Measurements from ENCODE around the gene FAM25G. TPM values are rescaled to one million over a fixed set of nuclear protein-coding genes. Genes with fewer than 3 reads are reported as not detected.
A peak's percentile ranks its signal among the peaks of the same experiment; 100 is the strongest.
"Not testable (repeated sequence)": the region's sequence is repeated elsewhere in the genome, so short reads cannot be mapped to it uniquely, and the experiment has no call there.

Gene FAM25G
- total RNA-seq, 2 donors from 2014 or later, result not detected

DNA sequence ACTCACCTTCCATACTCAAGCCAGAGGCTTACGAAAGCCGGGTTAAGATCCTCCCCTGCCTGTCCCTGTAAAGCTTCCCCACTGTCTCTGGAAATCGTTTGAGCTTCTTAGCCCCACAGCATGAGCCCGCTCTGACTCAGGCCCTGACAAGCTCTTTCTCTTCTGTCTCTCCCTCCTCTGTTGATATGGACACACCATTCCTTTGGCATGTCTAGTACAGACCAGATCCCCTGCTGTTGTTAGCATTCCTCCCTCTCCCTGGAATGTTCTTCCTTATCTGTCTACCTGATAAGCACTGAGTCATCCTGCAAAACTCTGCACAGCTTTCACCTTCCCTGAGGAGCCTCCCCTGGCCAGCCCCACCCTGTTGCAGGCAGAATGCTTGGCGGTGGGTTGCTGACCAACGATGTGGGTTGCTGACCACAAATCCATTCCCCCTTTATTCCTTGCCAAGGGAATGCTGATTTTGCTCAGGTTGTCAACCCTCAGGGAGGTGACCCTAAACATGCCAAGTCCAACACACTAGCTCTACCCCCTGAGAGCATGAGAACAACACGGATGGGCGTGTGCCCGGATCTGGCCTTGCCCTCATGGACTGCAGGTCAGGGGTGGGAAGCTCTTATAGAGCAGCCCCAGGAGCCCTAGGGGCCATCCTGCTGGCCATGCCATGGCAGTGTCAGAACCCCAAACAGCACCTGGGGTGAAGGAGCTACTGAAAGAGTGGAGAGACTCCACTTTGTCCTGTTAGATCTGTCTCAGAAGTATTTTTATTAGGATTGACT, 28.7 kb downstream of the FAM25G start:
- H3K4me3 ChIP-seq; DNase-seq; H3K36me3 ChIP-seq (replicated peaks in 1 of 2; ENCODE audit: insufficient read depth in 1 of 2, low read depth in 2 of 2); H3K9me3 ChIP-seq; intact Hi-C loops (cut with DNase I); H3K4me1 ChIP-seq; H3K27me3 ChIP-seq; H3K27ac ChIP-seq: not testable (repeated sequence)
- WGBS, 2 donors, result no CpG with 5 or more reads among the region's 9 CpGs
- peak; percentile 68 for ATAC-seq

DNA sequence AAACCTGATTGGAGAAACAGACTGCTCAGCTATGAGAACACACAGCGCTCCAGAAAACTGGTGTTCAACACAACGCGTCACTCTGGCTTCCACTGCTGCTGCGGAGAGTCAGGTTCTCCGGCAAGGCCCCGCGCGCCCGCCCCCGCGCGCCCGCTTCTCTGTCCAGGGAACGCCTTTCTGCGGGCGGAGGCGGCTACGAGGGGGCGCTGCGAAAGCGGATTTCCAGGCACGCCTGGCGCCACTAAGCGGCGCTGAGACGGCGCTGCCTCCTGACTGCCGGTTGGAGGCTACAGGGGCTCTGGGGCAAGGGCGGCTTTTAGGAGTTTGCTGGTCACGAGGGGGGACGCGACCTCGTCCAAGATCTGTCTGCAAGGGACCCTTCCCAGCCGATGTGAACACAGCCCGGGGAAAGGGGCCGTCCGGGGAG, 30.2 kb downstream of the FAM25G start:
- intact Hi-C loops (cut with DNase I); H3K4me3 ChIP-seq; H3K27me3 ChIP-seq; H3K4me1 ChIP-seq; H3K27ac ChIP-seq; H3K9me3 ChIP-seq; H3K36me3 ChIP-seq (replicated peaks in 1 of 2; ENCODE audit: insufficient read depth in 1 of 2, low read depth in 2 of 2): not testable (repeated sequence)
- DNase-seq (peak; percentile 51 to 76 (median 72)), ATAC-seq (peak; percentile 80)
- TF ChIP-seq CTCF (IDR thresholded peaks at IDR 0.05), result peak in 2 of 7 experiments; percentile 12 to 17
- WGBS, 2 donors, result 0% methylated on average over 12 of the region's 37 CpGs; no CpG with 5 or more reads in 1 of the 2 donors

DNA sequence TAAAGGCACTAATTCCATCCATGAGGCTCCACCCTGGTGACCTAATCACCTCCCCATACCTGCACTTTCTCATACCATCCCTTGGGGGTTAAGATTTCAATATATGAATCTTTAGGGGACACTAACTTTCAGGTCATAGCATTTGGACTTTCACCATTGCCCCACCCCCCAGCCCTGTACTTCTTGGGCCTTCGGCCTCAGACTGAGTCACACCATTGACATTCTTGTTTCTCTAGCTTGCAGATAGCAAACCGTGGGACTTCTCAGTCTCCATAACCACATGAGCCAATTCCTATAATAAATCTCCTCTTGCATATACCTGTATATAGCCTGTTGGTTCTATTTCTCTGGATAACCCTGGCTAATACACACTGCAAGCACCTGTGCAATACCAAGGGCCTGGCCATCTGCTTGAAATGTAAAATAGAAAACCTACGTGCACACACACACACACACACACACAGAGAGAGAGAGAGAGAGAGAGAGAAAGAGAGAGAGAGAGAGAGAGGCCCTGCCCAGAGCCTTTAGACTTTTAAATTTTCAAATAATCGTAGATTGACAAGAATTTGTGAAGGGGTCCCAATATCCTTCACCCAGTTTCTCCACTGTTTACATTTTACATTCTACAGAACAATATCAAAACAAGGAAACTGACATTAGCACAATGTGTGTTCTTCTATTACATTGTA, 32.9 kb downstream of the FAM25G start:
- H3K27ac ChIP-seq, result no peak overlapping the region
- WGBS, 2 donors, result 62 to 84% methylated on average over 4 of the region's 4 CpGs
- TF ChIP-seq CTCF (IDR thresholded peaks at IDR 0.05) (no peak), POLR2A (IDR thresholded peaks at IDR 0.05) (no peak)
- no peak for DNase-seq
- H3K27me3 ChIP-seq, result no peaks in the 10 kb centered on the region
- no peaks in the 10 kb centered on the region for H3K36me3 ChIP-seq (replicated peaks in 1 of 2; ENCODE audit: insufficient read depth in 1 of 2, low read depth in 2 of 2)
- no peaks in the 10 kb centered on the region for H3K4me1 ChIP-seq
- intact Hi-C loops (cut with DNase I), result no loop called here
- H3K9me3 ChIP-seq, result no peaks in the 10 kb centered on the region
- no peak overlapping the region for H3K4me3 ChIP-seq
- no peak for ATAC-seq

DNA sequence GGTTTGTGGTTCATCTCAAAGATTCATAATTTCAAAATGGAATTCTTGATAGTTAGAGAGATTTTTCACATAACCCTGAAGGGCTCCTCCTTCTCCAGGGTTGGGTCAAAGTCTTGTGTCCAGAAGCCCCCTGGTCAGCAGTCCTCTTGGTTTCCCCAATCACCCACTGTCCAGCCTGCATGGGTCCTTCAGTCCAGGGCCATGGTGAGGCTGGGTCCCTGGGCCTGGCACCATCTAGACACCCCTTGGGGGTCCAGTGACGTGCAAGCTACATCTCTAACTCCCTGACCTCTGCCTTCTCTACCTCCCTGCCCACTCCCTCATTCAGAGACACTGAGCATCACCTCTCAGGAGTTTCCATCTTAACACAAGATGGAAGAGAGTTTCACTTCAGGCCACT, 33.7 kb downstream of the FAM25G start:
- H3K9me3 ChIP-seq, result no peaks in the 10 kb centered on the region
- no peak overlapping the region for H3K27ac ChIP-seq
- no peak overlapping the region for H3K4me3 ChIP-seq
- WGBS, 2 donors, result 87 to 92% methylated on average over 1 of the region's 1 CpG
- no peaks in the 10 kb centered on the region for H3K4me1 ChIP-seq
- TF ChIP-seq POLR2A (IDR thresholded peaks at IDR 0.05) (no peak), CTCF (IDR thresholded peaks at IDR 0.05) (no peak)
- ATAC-seq (no peak), DNase-seq (peak in 1 of 4 donors; percentile 2)
- no peaks in the 10 kb centered on the region for H3K36me3 ChIP-seq (replicated peaks in 1 of 2; ENCODE audit: insufficient read depth in 1 of 2, low read depth in 2 of 2)
- intact Hi-C loops (cut with DNase I), result no loop called here
- H3K27me3 ChIP-seq, result no peaks in the 10 kb centered on the region

GRCh38 chr10:47457528-47457820, 34.0 kb downstream of the FAM25G start:
- intact Hi-C loops (cut with DNase I), result no loop called here
- Histone ChIP-seq H3K9me3 (no peaks in the 10 kb centered on the region), H3K4me1 (no peaks in the 10 kb centered on the region), H3K27me3 (no peaks in the 10 kb centered on the region), H3K27ac (no peak overlapping the region), H3K4me3 (no peak overlapping the region), H3K36me3 (replicated peaks in 1 of 2; ENCODE audit: insufficient read depth in 1 of 2, low read depth in 2 of 2) (no peaks in the 10 kb centered on the region)
- WGBS, 2 donors, result 88 to 100% methylated on average over 1 of the region's 1 CpG
- ATAC-seq (no peak), DNase-seq (no peak)
- no peak for TF ChIP-seq CTCF (IDR thresholded peaks at IDR 0.05)
- TF ChIP-seq POLR2A (IDR thresholded peaks at IDR 0.05), result no peak
